ENCODE data around the gene XYLB. TPM values are rescaled to one million over a fixed set of nuclear protein-coding genes. Genes with fewer than 3 reads are reported as not detected.
A peak's percentile ranks its signal among the peaks of the same experiment; 100 is the strongest.
"Not testable (repeated sequence)": the region's sequence is repeated elsewhere in the genome, so short reads cannot be mapped to it uniquely, and the experiment has no call there.

XYLB gene
- total RNA-seq, 1 donor from 2014 or later, result 0.91 TPM

- H3K4me1 ChIP-seq; DNase-seq; intact Hi-C loops (cut with micrococcal nuclease); H3K27me3 ChIP-seq (ENCODE audit: low read depth); H3K27ac ChIP-seq (replicated peaks); H3K36me3 ChIP-seq; H3K4me3 ChIP-seq: not testable (repeated sequence)
- H3K9me3 ChIP-seq (replicated peaks), result peaks cover 61% of the 10 kb centered on the region
Measured at GRCh38 chr3:38438436-38439069, 92.0 kb downstream of the XYLB start.

DNA sequence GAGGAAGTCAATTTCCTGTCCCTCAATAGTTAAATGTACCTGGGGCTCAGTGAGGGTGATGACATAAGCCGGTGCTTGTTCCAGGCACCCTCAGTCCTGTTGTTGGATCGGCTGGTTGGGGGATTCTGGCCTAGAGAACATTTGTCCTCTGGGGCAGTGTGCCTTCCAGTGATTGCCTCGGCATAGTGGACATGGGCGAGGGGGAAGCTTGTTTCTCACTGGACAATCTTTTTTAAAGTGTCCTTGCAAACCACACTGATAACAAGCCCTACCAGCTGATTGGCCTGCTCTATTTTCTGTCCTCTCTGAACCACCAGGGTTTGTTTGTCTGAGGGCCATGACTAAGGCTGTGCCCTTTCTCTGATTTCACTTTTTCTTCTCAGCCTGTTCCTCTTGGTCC, 96.6 kb downstream of the XYLB start:
- H3K27ac ChIP-seq (replicated peaks); H3K36me3 ChIP-seq; H3K27me3 ChIP-seq (ENCODE audit: low read depth); H3K4me1 ChIP-seq; DNase-seq; H3K4me3 ChIP-seq; intact Hi-C loops (cut with micrococcal nuclease): not testable (repeated sequence)
- H3K9me3 ChIP-seq (replicated peaks), result peaks cover 31% of the 10 kb centered on the region

- no peaks in the 10 kb centered on the region for H3K4me1 ChIP-seq
- peaks cover 14% of the 10 kb centered on the region for H3K9me3 ChIP-seq (replicated peaks)
- H3K4me3 ChIP-seq, result no peak overlapping the region
- intact Hi-C loops (cut with micrococcal nuclease), result no loop called here
- H3K36me3 ChIP-seq, result no peaks in the 10 kb centered on the region
- H3K27ac ChIP-seq (replicated peaks), result no peak overlapping the region
- no peak for DNase-seq
- no peak for TF ChIP-seq CTCF (IDR thresholded peaks at IDR 0.05; ENCODE audit: borderline replicate concordance)
- H3K27me3 ChIP-seq (ENCODE audit: low read depth), result no peaks in the 10 kb centered on the region
Measured at GRCh38 chr3:38446085-38446686, 99.6 kb downstream of the XYLB start.

- Histone ChIP-seq H3K9me3 (replicated peaks) (peaks cover 14% of the 10 kb centered on the region), H3K4me1 (no peaks in the 10 kb centered on the region), H3K27ac (replicated peaks) (no peak overlapping the region), H3K27me3 (ENCODE audit: low read depth) (no peaks in the 10 kb centered on the region), H3K4me3 (no peak overlapping the region), H3K36me3 (no peaks in the 10 kb centered on the region)
- intact Hi-C loops (cut with micrococcal nuclease), result no loop called here
- TF ChIP-seq CTCF (IDR thresholded peaks at IDR 0.05; ENCODE audit: borderline replicate concordance), result no peak
- no peak for DNase-seq
Measured at GRCh38 chr3:38446812-38447211, 100.2 kb downstream of the XYLB start.

DNA sequence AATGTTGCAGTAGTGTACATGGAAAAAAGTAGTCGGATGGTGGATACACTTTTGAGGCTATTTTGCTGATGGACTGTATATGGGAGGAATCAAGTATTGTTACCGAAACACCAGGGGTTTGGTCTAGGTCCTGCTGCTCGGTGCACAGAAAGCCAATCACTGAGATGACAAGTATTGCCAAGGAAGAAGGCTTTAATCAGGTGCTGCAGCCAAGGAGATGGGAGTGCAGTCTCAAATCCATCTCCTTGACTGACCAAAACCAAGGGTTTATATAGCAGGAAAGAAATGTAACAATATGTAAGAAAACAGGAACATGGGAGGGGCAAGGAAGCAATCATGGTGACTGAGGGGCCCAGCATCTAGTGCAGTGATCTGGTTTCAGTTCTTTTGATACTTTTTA, 104.3 kb downstream of the XYLB start:
- Histone ChIP-seq H3K4me3 (no peak overlapping the region), H3K4me1 (peaks cover 25% of the 10 kb centered on the region), H3K27me3 (ENCODE audit: low read depth) (no peaks in the 10 kb centered on the region), H3K36me3 (no peaks in the 10 kb centered on the region), H3K9me3 (replicated peaks) (peaks cover 4% of the 10 kb centered on the region), H3K27ac (replicated peaks) (no peak overlapping the region)
- TF ChIP-seq CTCF (IDR thresholded peaks at IDR 0.05; ENCODE audit: borderline replicate concordance), result no peak
- no peak for DNase-seq
- intact Hi-C loops (cut with micrococcal nuclease), result no loop called here

DNA sequence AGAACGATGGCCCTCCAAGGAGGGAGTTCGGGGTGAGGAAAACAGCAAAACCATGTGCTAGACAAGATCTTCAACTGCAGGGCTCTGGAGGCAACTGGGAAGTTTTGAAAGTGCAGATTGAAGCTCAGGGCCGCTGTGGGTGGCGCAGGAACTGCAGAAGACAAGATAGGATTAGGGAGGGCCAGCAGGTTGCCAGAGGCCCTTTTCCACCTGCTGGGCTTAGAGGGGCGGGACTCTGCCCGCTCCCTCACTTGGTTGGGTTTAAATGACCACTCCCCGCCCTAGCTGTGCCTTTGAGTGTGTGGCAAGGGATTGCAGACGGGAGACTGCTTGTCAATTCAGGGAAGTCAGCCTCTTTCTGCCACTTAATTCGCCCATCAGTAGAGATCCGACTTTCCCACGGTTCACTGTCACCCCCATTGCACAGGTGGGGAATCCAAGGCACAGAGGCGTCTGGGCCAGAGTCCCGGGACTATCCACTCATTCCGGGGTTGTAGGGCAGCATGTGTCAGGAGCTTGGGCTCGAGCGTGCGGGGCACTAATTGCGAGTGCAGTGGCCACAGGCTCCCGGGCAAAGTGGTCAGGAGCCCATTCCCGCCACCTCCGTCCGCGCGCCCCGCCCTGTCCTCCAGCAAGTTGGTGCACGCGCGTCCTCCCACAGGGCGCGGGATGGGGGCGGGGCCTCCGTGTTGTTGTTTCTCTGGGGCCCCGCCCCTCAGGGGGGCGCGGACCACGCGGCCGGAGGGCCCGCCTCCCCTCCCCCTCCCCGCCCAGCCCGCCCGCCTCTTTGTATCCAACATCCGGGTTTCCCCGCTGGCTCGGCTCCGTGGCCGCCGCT, 106.7 kb downstream of the XYLB start, which contains the start of gene ACVR2B:
Gene ACVR2B (plus strand): TSS at position 816 of the 838 bp plus-strand sequence. CDS start 433 bp downstream, outside the sequence.
- peak within 1 kb of the TSS; percentile 96 for H3K4me3 ChIP-seq
- H3K9me3 ChIP-seq (replicated peaks), result no peaks in the 10 kb centered on the region
- DNase-seq, result peak; percentile 93
- no peaks in the 10 kb centered on the region for H3K27me3 ChIP-seq (ENCODE audit: low read depth)
- no peaks in the 10 kb centered on the region for H3K36me3 ChIP-seq
- H3K27ac ChIP-seq (replicated peaks), result peak within 1 kb of the TSS; percentile 92
- H3K4me1 ChIP-seq, result peaks cover 45% of the 10 kb centered on the region
- no peak for TF ChIP-seq CTCF (IDR thresholded peaks at IDR 0.05; ENCODE audit: borderline replicate concordance)
- intact Hi-C loops (cut with micrococcal nuclease), result no loop called here

Measured in left ventricle myocardium inferior (tissue), 1 donor.